Endothelial cell of umbilical vein (primary cell): Measurements from ENCODE around the gene C17orf114.

Experiments
- BruUV-seq: library from RNA; stranded (reverse); fragments of 400-500 nt; replicated peaks from 2 replicates; lab custom pipeline; 2021; lab: Mats Ljungman, UMichigan
- CTCF ChIA-PET: fragments of 300-600, 350-600 bp; sonication (Branson Sonifier 250); formaldehyde crosslinking; loops from one replicate; lab custom pipeline; 2021; ENCODE audit warnings: antibody characterized with exemption, inconsistent platforms; lab: Charles Lee
- POLR2A ChIA-PET: fragments of 300-600, 350-600 bp; sonication (Branson Sonifier 250); formaldehyde crosslinking; loops from one replicate; lab custom pipeline; 2021; ENCODE audit warnings: antibody characterized with exemption, inconsistent platforms; lab: Charles Lee
- DNase-seq: peaks from one replicate; pipeline ENCODE4 v3.0.0-alpha.2; 2011; ENCODE audit warnings: low read depth, low spot score
- FAIRE-seq: peaks from 2 replicates; lab custom pipeline; 2011; peaks lifted over from hg19 to GRCh38; lab: Jason Lieb, UNC
- H2AFZ ChIP-seq: 2 replicates; pipeline ENCODE4 v1.6.0; 2012; ENCODE audit warnings: low read depth, low read length, control low read depth, inconsistent platforms
- H3K27ac ChIP-seq: 2 replicates; pipeline ENCODE4 v1.5.1; 2011; ENCODE audit warnings: low read depth, mild to moderate bottlenecking, control low read depth, low read length, moderate library complexity; ENCODE audit not compliant: insufficient read depth
- H3K27me3 ChIP-seq, 2 experiments: 2 replicates each; pipeline versions ENCODE4 v1.6.0 to v1.6.1; 2011; ENCODE audit warnings: low read length in 2 of 2, mixed read lengths in 1 of 2; ENCODE audit not compliant: control insufficient read depth in 2 of 2, insufficient read depth in 2 of 2
- H3K36me3 ChIP-seq, 2 experiments: 2 replicates in 1 of 2; 3 replicates in 1 of 2; pipeline ENCODE4 v1.5.1; 2011; ENCODE audit warnings: low read length in 2 of 2, mild to moderate bottlenecking in 1 of 2, moderate library complexity in 1 of 2; ENCODE audit not compliant: control insufficient read depth in 2 of 2, insufficient read depth in 2 of 2; ENCODE audit errors: extremely low read depth in 1 of 2
- H3K4me1 ChIP-seq: 3 replicates; pipeline ENCODE4 v1.5.1; 2011; ENCODE audit warnings: mild to moderate bottlenecking, low read length; ENCODE audit not compliant: control insufficient read depth, insufficient read depth; ENCODE audit errors: extremely low read depth
- H3K4me2 ChIP-seq: 2 replicates; pipeline ENCODE4 v1.6.1; 2011; ENCODE audit warnings: low read length, control low read depth, mixed read lengths; ENCODE audit not compliant: insufficient read depth
- H3K4me3 ChIP-seq, 3 experiments: fragments of 200-600 bp in 1 of 3; sonication (generic), shearing (Covaris generic) in 1 of 3; replicated peaks in 1 of 3; 2 replicates each; pipeline ENCODE4 v1.5.1; 2011 to 2016; ENCODE audit warnings: control low read depth in 3 of 3, low read length in 3 of 3, mild to moderate bottlenecking in 2 of 3, inconsistent platforms in 1 of 3, low read depth in 1 of 3, moderate library complexity in 1 of 3; ENCODE audit not compliant: insufficient read depth in 1 of 3
- H3K79me2 ChIP-seq: 2 replicates; pipeline ENCODE4 v1.6.0; 2012; ENCODE audit warnings: low read length, inconsistent platforms; ENCODE audit not compliant: control insufficient read depth, insufficient read depth
- H3K9ac ChIP-seq: replicated peaks from 2 replicates; pipeline ENCODE3; 2011; ENCODE audit warnings: low read length, control low read depth; ENCODE audit not compliant: insufficient read depth; ENCODE audit errors: extremely low read depth
- H3K9me1 ChIP-seq: replicated peaks from 3 replicates; pipeline ENCODE4 v1.6.0; 2011; ENCODE audit warnings: mild to moderate bottlenecking, low read length; ENCODE audit not compliant: control insufficient read depth, insufficient read depth; ENCODE audit errors: extremely low read depth
- H3K9me3 ChIP-seq: replicated peaks from 2 replicates; pipeline ENCODE4 v1.5.1; 2012; ENCODE audit warnings: low read length, inconsistent platforms; ENCODE audit not compliant: control insufficient read depth, insufficient read depth
- H4K20me1 ChIP-seq: replicated peaks from 2 replicates; pipeline ENCODE3; 2011; ENCODE audit warnings: mild to moderate bottlenecking, low read length; ENCODE audit not compliant: control insufficient read depth, insufficient read depth; ENCODE audit errors: extremely low read depth
- EZH2 ChIP-seq: IDR thresholded peaks from 2 replicates; pipeline ENCODE4 v1.6.1; 2012; ENCODE audit warnings: borderline replicate concordance, low read depth, mild to moderate bottlenecking, moderate library complexity, low read length, inconsistent platforms; ENCODE audit not compliant: severe bottlenecking
- FOS ChIP-seq: IDR thresholded peaks from 2 replicates; pipeline ENCODE4 v1.6.1; 2011; ENCODE audit warnings: mild to moderate bottlenecking, low read length, moderate library complexity, borderline replicate concordance; ENCODE audit not compliant: insufficient read depth
- GATA2 ChIP-seq: IDR thresholded peaks from 2 replicates; pipeline ENCODE4 v1.7.0; 2011; ENCODE audit warnings: low read depth, mild to moderate bottlenecking, moderate library complexity, mixed read lengths, low read length; ENCODE audit not compliant: insufficient read length, insufficient read depth
- JUN ChIP-seq: IDR thresholded peaks from 2 replicates; pipeline ENCODE4 v1.6.1; 2011; ENCODE audit warnings: borderline replicate concordance, low read depth; ENCODE audit not compliant: insufficient read length, insufficient read depth
- MYC ChIP-seq: IDR thresholded peaks from one replicate; pipeline ENCODE4 v1.6.1; 2011; ENCODE audit warnings: mild to moderate bottlenecking, low read depth, low read length
- POLR2A ChIP-seq: IDR thresholded peaks from 2 replicates; pipeline ENCODE4 v1.6.1; 2012; ENCODE audit warnings: low read depth, mild to moderate bottlenecking, control low read depth, low read length
- POLR2AphosphoS5 ChIP-seq: IDR thresholded peaks from 2 replicates; pipeline ENCODE4 v1.6.1; 2012; ENCODE audit warnings: low read depth, mild to moderate bottlenecking, control low read depth, low read length, moderate library complexity; ENCODE audit not compliant: insufficient read depth
- dilution Hi-C: fragments of 300-500 bp; cut with MboI; formaldehyde crosslinking; loops from one replicate; pipeline ENCODE4 v1.15.0; 2019; ENCODE audit warnings: low sequenced_read_pairs; ENCODE audit not compliant: extremely low pct_ligation_motif_present
- intact Hi-C: fragments of 100-400 bp; cut with micrococcal nuclease; formaldehyde crosslinking; loops from one replicate; pipeline ENCODE4 v1.10.0; 2022
- TF ChIP-seq, protein P1 (sequence below), 2 donors: IDR thresholded peaks; 1 replicate in 1 of 2; 2 replicates in 1 of 2; pipeline ENCODE4 v1.5.1; 2011; ENCODE audit warnings: low read length in 2 of 2, mild to moderate bottlenecking in 2 of 2, moderate library complexity in 2 of 2, control low read depth in 1 of 2, inconsistent platforms in 1 of 2, low read depth in 1 of 2; ENCODE audit not compliant: insufficient read depth in 1 of 2; ENCODE audit errors: extremely low read depth in 1 of 2
- TF ChIP-seq, protein P2 (sequence below): IDR thresholded peaks from 2 replicates; pipeline ENCODE4 v1.6.1; 2011; ENCODE audit not compliant: insufficient read depth, insufficient read length

The C17orf114 gene

DNA sequence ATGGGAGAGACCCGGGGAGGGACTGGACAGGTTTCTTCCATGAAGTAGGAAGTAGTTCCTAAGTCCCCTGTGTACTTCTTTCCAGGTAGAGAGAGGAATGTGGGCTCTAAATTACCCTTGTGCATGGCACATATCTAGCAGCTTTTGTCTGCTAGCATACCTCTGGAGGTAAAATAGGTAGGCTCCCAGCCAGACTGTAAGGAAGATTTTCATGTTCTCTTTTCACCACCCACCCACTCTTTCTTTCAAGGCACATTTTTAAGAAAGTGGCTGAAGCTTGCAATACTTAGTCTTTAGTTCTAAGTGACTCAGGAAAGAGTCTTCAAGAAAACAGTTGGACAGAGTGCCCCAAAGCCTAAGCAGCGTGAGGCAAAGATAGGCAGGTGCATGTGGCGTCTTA is 40.2 kb upstream of the C17orf114 start:
- no TSS peak for BruUV-seq
- CTCF ChIA-PET = no interaction called here
- Histone ChIP-seq H3K4me3 (no peak overlapping the region), H3K9me3 (no peaks in the 10 kb centered on the region), H3K9ac (no peak overlapping the region), H3K79me2 (peaks cover 58% of the 10 kb centered on the region), H3K4me1 (peaks cover 3% of the 10 kb centered on the region), H3K27me3 (no peaks in the 10 kb centered on the region), H3K36me3 (peaks cover 0 to 9% of the 10 kb centered on the region in 2 experiments), H2AFZ (no peak overlapping the region), H4K20me1 (no peaks in the 10 kb centered on the region), H3K9me1 (no peaks in the 10 kb centered on the region), H3K27ac (no peak overlapping the region), H3K4me2 (no peak overlapping the region)
- intact Hi-C loops (no loop called here), dilution Hi-C loops (no loop called here)
- POLR2A ChIA-PET = no interaction called here
- TF ChIP-seq JUN = no peak
- TF ChIP-seq, protein P1, sequence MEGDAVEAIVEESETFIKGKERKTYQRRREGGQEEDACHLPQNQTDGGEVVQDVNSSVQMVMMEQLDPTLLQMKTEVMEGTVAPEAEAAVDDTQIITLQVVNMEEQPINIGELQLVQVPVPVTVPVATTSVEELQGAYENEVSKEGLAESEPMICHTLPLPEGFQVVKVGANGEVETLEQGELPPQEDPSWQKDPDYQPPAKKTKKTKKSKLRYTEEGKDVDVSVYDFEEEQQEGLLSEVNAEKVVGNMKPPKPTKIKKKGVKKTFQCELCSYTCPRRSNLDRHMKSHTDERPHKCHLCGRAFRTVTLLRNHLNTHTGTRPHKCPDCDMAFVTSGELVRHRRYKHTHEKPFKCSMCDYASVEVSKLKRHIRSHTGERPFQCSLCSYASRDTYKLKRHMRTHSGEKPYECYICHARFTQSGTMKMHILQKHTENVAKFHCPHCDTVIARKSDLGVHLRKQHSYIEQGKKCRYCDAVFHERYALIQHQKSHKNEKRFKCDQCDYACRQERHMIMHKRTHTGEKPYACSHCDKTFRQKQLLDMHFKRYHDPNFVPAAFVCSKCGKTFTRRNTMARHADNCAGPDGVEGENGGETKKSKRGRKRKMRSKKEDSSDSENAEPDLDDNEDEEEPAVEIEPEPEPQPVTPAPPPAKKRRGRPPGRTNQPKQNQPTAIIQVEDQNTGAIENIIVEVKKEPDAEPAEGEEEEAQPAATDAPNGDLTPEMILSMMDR (IDR thresholded peaks at IDR 0.05; ENCODE audit: extremely low read depth in 1 of 2, insufficient read depth in 1 of 2, low read depth in 1 of 2, low read length in 2 of 2) = no peak
- TF ChIP-seq, protein P2, sequence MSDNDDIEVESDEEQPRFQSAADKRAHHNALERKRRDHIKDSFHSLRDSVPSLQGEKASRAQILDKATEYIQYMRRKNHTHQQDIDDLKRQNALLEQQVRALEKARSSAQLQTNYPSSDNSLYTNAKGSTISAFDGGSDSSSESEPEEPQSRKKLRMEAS = no peak
- TF ChIP-seq FOS = no peak
- TF ChIP-seq EZH2 = no peak
- TF ChIP-seq GATA2 = no peak
- TF ChIP-seq MYC = no peak
- TF ChIP-seq POLR2AphosphoS5 = no peak
- TF ChIP-seq POLR2A = no peak
- FAIRE-seq = no peak
- DNase-seq = no peak
